Ovary (tissue), 9 donors: ENCODE results near the gene ASCC3. TPM values are rescaled to one million over a fixed set of nuclear protein-coding genes. Genes with fewer than 3 reads are reported as not detected.
"Not testable (repeated sequence)": the region's sequence is repeated elsewhere in the genome, so short reads cannot be mapped to it uniquely, and the experiment has no call there.

Experiments
- DNase-seq, 5 donors: peaks; one replicate each; pipeline ENCODE4 v3.0.0-alpha.2; 2019 to 2020
- H3K27ac ChIP-seq, 2 donors: fragments of 200-600 bp; one replicate each; pipeline versions ENCODE4 v1.5.1 to v1.8.0; 2019 to 2022
- H3K27me3 ChIP-seq: fragments of 200-600 bp; one replicate; pipeline ENCODE4 v1.8.0; 2022
- H3K36me3 ChIP-seq: fragments of 200-600 bp; sonication (generic); one replicate; pipeline ENCODE4 v1.5.1; 2019
- H3K4me1 ChIP-seq: one replicate; pipeline ENCODE4 v1.8.1; 2013; ENCODE audit warnings: mild to moderate bottlenecking, moderate library complexity; ENCODE audit not compliant: insufficient read depth
- H3K4me3 ChIP-seq: fragments of 200-600 bp; sonication (generic); one replicate; pipeline ENCODE4 v1.5.1; 2017
- H3K9me3 ChIP-seq, 2 donors: fragments of 200-600 bp in 1 of 2; sonication (generic) in 1 of 2; one replicate each; pipeline versions ENCODE4 v1.5.1 to v1.8.1; 2013 to 2019; ENCODE audit warnings: mild to moderate bottlenecking in 1 of 2, moderate library complexity in 1 of 2
- CTCF ChIP-seq, 3 donors: fragments of 450-650 bp in 2 of 3; fragments of 200-600 bp in 1 of 3; IDR thresholded peaks; one replicate each; pipeline versions ENCODE4 v1.5.1 to v1.8.0; 2016 to 2022; ENCODE audit warnings: antibody characterized with exemption in 3 of 3, mild to moderate bottlenecking in 1 of 3
- EP300 ChIP-seq: sonication (generic); formaldehyde crosslinking; IDR thresholded peaks from one replicate; pipeline ENCODE4 v1.6.1; 2017; ENCODE audit warnings: antibody characterized with exemption
- POLR2A ChIP-seq: fragments of 450-650 bp; IDR thresholded peaks from one replicate; pipeline ENCODE4 v1.6.1; 2017; ENCODE audit warnings: antibody characterized with exemption, mild to moderate bottlenecking, moderate library complexity
- WGBS, 3 donors: extraction: QIAGEN DNeasy Blood & Tissue Kit in 1 of 3; methylation state at CpG; one replicate each; pipeline versions ENCODE4 v1.1.5 to v1.1.7; 2013 to 2017; 5-methylcytosine and 5-hydroxymethylcytosine counted together
- intact Hi-C, 4 donors: fragments of 100-400 bp; cut with DNase I; formaldehyde crosslinking; loops; one replicate each; pipeline versions ENCODE4 v1.11.0 to v1.15.1; 2022 to 2023
- polyA plus RNA-seq, 2 donors: library from polyadenylated mRNA; stranded (reverse); fragments of 200-250 nt in 1 of 2; fragments of 350-450 nt in 1 of 2; fragmentation: Illumina TruSeq in 1 of 2; extraction: RNeasy Lipid Tissue Mini Kit (QIAGEN cat#74804) in 1 of 2; gene quantifications; one replicate each; pipeline ENCODE4 v1.2.3, GENCODE V29; 2013 to 2014
- total RNA-seq, 7 donors: library from RNA; depleted of rRNA in 2 of 7; stranded (reverse); fragments of >200 nt in 2 of 7; fragmentation: NEBNext Ultra II Directional in 3 of 7; extraction: Animal tissue kit (Norgen Biotek cat#: 25700) in 3 of 7; gene quantifications; one replicate each; pipeline versions ENCODE4 v1.1.0 to v1.2.4, GENCODE V29; 2016 to 2023
- donor health status: DM: no; HTN: no; CAD: no; lungs with moderate emphysema.
- donor health status: DM: no; HTN: no; CAD: no.
- donor health status: Bipolar disorder and iron deficiency.
- donor health status: DM: yes; HTN: yes; CAD: no.
- donor health status: DM: no; HTN: no; CAD: no.
- donor health status: DM: yes; HTN: yes; CAD: no.

ASCC3 gene
- total and polyA plus RNA-seq, 9 donors, result 8.2 to 34.2 (median 22.0) TPM

- Histone ChIP-seq H3K36me3 (no peaks in the 10 kb centered on the region), H3K4me1 (no peaks in the 10 kb centered on the region), H3K4me3 (no peak overlapping the region), H3K27ac (no peak overlapping the region), H3K9me3 (no peaks in the 10 kb centered on the region), H3K27me3 (no peaks in the 10 kb centered on the region)
- intact Hi-C loops, result no loop called here
- TF ChIP-seq POLR2A, result no peak
- TF ChIP-seq EP300, result no peak
- TF ChIP-seq CTCF (IDR thresholded peaks at IDR 0.05), result no peak
- no peak for DNase-seq
- 90 to 93% (median 91%) methylated on average over 3 of the region's 3 CpGs for whole genome bisulfite sequencing, 3 donors
These were observed 11.0 kb upstream of the ASCC3 start for GRCh38 chr6:100892116-100892515.

GRCh38 chr6:100891079-100891478 is 9.9 kb upstream of the ASCC3 start:
- Histone ChIP-seq H3K36me3 (no peaks in the 10 kb centered on the region), H3K4me3 (no peak overlapping the region), H3K9me3 (no peaks in the 10 kb centered on the region), H3K27me3 (no peaks in the 10 kb centered on the region), H3K27ac (no peak overlapping the region), H3K4me1 (no peaks in the 10 kb centered on the region)
- DNase-seq, result no peak
- intact Hi-C loops, result no loop called here
- 49 to 72% (median 55%) methylated on average over 1 of the region's 1 CpG for WGBS, 3 donors
- no peak for TF ChIP-seq POLR2A
- no peak for TF ChIP-seq EP300
- no peak for TF ChIP-seq CTCF (IDR thresholded peaks at IDR 0.05)

DNA sequence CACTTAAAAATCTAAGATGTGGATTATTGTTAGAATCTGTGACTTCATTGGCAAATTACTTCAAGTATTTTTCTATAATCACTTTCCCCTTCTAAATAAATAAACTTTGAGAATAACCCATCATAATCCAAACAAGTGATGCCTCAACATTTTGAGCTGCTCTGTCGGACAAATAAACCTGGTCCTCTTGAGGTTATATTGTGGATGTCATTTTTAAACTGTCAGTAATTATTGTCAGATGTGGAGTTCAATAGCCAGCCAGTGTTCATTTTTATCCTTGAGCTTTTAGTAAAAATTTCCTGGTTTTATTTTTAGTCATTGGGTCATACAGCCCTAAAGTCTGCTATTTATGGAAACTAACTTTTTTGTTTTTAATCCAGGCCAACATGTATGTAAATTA is 9.5 kb upstream of the ASCC3 start:
- DNase-seq, H3K27ac ChIP-seq, H3K36me3 ChIP-seq, H3K4me1 ChIP-seq, H3K27me3 ChIP-seq, intact Hi-C loops, H3K4me3 ChIP-seq, H3K9me3 ChIP-seq: not testable (repeated sequence)
- 53 to 73% (median 62%) methylated on average over 1 of the region's 1 CpG for WGBS, 3 donors

- no peak for DNase-seq
- intact Hi-C loops, result no loop called here
- H3K9me3 ChIP-seq, result no peaks in the 10 kb centered on the region
- WGBS, 3 donors, result 95 to 96% (median 96%) methylated on average over 13 of the region's 13 CpGs
- TF ChIP-seq EP300 (no peak), CTCF (IDR thresholded peaks at IDR 0.05) (no peak), POLR2A (no peak)
- no peaks in the 10 kb centered on the region for H3K27me3 ChIP-seq
- H3K27ac ChIP-seq, result no peak overlapping the region
- H3K36me3 ChIP-seq, result no peaks in the 10 kb centered on the region
- no peaks in the 10 kb centered on the region for H3K4me1 ChIP-seq
- H3K4me3 ChIP-seq, result no peak overlapping the region
These were observed 8.2 kb upstream of the ASCC3 start for GRCh38 chr6:100889351-100889750.

GRCh38 chr6:100886076-100886475 is 4.9 kb upstream of the ASCC3 start:
- TF ChIP-seq EP300 (no peak), POLR2A (no peak), CTCF (IDR thresholded peaks at IDR 0.05) (no peak)
- intact Hi-C loops, result no loop called here
- Histone ChIP-seq H3K27ac (no peak overlapping the region), H3K9me3 (no peaks in the 10 kb centered on the region), H3K4me3 (no peak overlapping the region), H3K36me3 (no peaks in the 10 kb centered on the region), H3K4me1 (peaks cover 5% of the 10 kb centered on the region), H3K27me3 (no peaks in the 10 kb centered on the region)
- 27 to 52% (median 51%) methylated on average over 1 of the region's 1 CpG for WGBS, 3 donors
- DNase-seq, result no peak
